Transverse colon (tissue), 4 donors: ENCODE data around the gene YWHAB. TPM values are rescaled to one million over a fixed set of nuclear protein-coding genes. Genes with fewer than 3 reads are reported as not detected.

Experiments
- DNase-seq: peaks from one replicate; pipeline ENCODE4 v3.0.0-alpha.2; 2019
- H3K27ac ChIP-seq, 4 donors: fragments of 200-600 bp; sonication (generic); 2 replicates each; pipeline ENCODE4 v1.5.1; 2016 to 2018; ENCODE audit warnings: inconsistent platforms in 4 of 4
- H3K27me3 ChIP-seq: fragments of 200-600 bp; sonication (generic); 2 replicates; pipeline ENCODE4 v1.5.1; 2017; ENCODE audit warnings: inconsistent platforms
- H3K36me3 ChIP-seq, 4 donors: fragments of 200-600 bp; sonication (generic); 2 replicates each; pipeline ENCODE4 v1.5.1; 2017 to 2019; ENCODE audit warnings: inconsistent platforms in 4 of 4
- H3K4me1 ChIP-seq, 4 donors: fragments of 200-600 bp; sonication (generic); 2 replicates each; pipeline ENCODE4 v1.5.1; 2017 to 2020; ENCODE audit warnings: inconsistent platforms in 4 of 4
- H3K4me3 ChIP-seq, 4 donors: fragments of 200-600 bp; sonication (generic); 1 replicate in 1 of 4; 2 replicates in 3 of 4; pipeline versions ENCODE4 v1.5.1 to v1.6.1; 2017 to 2019; ENCODE audit warnings: inconsistent platforms in 4 of 4
- H3K9me3 ChIP-seq, 2 donors: fragments of 200-600 bp; sonication (generic); 2 replicates each; pipeline ENCODE4 v1.5.1; 2017 to 2019; ENCODE audit warnings: inconsistent platforms in 2 of 2
- CTCF ChIP-seq, 5 experiments: fragments of 200-600 bp in 3 of 5; fragments of 450-650 bp in 2 of 5; sonication (generic) in 3 of 5; IDR thresholded peaks; 1 replicate in 2 of 5; 2 replicates in 3 of 5; pipeline ENCODE4 v1.5.1; 2016 to 2017; ENCODE audit warnings: antibody characterized with exemption in 5 of 5, inconsistent platforms in 3 of 5, mild to moderate bottlenecking in 2 of 5, moderate library complexity in 1 of 5
- EP300 ChIP-seq: sonication (generic); formaldehyde crosslinking; IDR thresholded peaks from one replicate; pipeline ENCODE4 v1.6.1; 2017; ENCODE audit warnings: antibody characterized with exemption, low read depth
- POLR2A ChIP-seq: fragments of 450-650 bp; IDR thresholded peaks from one replicate; pipeline ENCODE4 v1.6.1; 2016; ENCODE audit warnings: antibody characterized with exemption, mild to moderate bottlenecking, moderate library complexity
- POLR2AphosphoS5 ChIP-seq, 3 donors: sonication (generic); formaldehyde crosslinking; IDR thresholded peaks; one replicate each; pipeline ENCODE4 v1.6.1; 2016; ENCODE audit warnings: antibody characterized with exemption in 3 of 3
- WGBS, 2 donors: methylation state at CpG; one replicate each; pipeline ENCODE4 v1.1.5; 2018; ENCODE audit warnings: low coverage in 1 of 2; 5-methylcytosine and 5-hydroxymethylcytosine counted together
- in situ Hi-C, 4 donors: fragments of 200-750 bp; cut with MboI; loops; one replicate each; pipeline versions ENCODE4 v1.15.0 to v1.15.1; 2017; ENCODE audit warnings: low sequenced_read_pairs in 3 of 4, low pct_ligation_motif_present in 1 of 4, low pct_unique_long_range_greater_than_20kb in 1 of 4
- intact Hi-C: fragments of 100-400 bp; cut with DNase I; formaldehyde crosslinking; loops from one replicate; pipeline ENCODE4 v1.15.1; 2023; ENCODE audit warnings: low total_unique reads
- total RNA-seq, 4 donors: library from RNA; depleted of rRNA; stranded (reverse); fragments of >200 nt; gene quantifications; one replicate each; pipeline ENCODE4 v1.1.0, GENCODE V29; 2016

Gene YWHAB
- total RNA-seq, 4 donors from 2014 or later, result 73.2 to 170 (median 117) TPM

- peaks cover 10 to 52% (median 21%) of the 10 kb centered on the region in 4 donors for H3K4me1 ChIP-seq
- DNase-seq, result no peak
Observed at GRCh38 chr20:44900231-44900854, 14.8 kb downstream of the YWHAB start.

GRCh38 chr20:44901974-44902373, 16.5 kb downstream of the YWHAB start:
- Histone ChIP-seq H3K4me3 (no peak overlapping the region), H3K27me3 (no peaks in the 10 kb centered on the region), H3K36me3 (peaks cover 0 to 48% (median 23%) of the 10 kb centered on the region in 4 donors), H3K9me3 (no peaks in the 10 kb centered on the region), H3K4me1 (peaks cover 0 to 36% (median 8%) of the 10 kb centered on the region in 4 donors), H3K27ac (no peak overlapping the region)
- in situ Hi-C loops, result no loop called here
- WGBS, 2 donors, result 84 to 100% methylated on average over 1 to 2 of the region's 2 CpGs
- no peak for DNase-seq
- TF ChIP-seq EP300 (no peak), CTCF (IDR thresholded peaks at IDR 0.05) (no peak), POLR2AphosphoS5 (IDR thresholded peaks at IDR 0.05) (no peak), POLR2A (no peak)
- intact Hi-C loops, result no loop called here

More at GRCh38 chr20:44900231-44900854, 14.8 kb downstream of the YWHAB start:
- peaks cover 0 to 34% (median 16%) of the 10 kb centered on the region in 4 donors for H3K36me3 ChIP-seq
- WGBS, 2 donors, result 83 to 88% methylated on average over 5 of the region's 5 CpGs
- TF ChIP-seq CTCF (IDR thresholded peaks at IDR 0.05) (no peak), POLR2AphosphoS5 (IDR thresholded peaks at IDR 0.05) (no peak), POLR2A (no peak), EP300 (no peak)
- H3K27ac ChIP-seq, result no peak overlapping the region
- H3K4me3 ChIP-seq, result no peak overlapping the region
- intact Hi-C loops (no loop called here), in situ Hi-C loops (no loop called here)
- no peaks in the 10 kb centered on the region for H3K9me3 ChIP-seq
- H3K27me3 ChIP-seq, result no peaks in the 10 kb centered on the region

- in situ Hi-C loops, result no loop called here
- H3K27ac ChIP-seq, result no peak overlapping the region
Observed at GRCh38 chr20:44904377-44904776, 18.9 kb downstream of the YWHAB start.

More at GRCh38 chr20:44904377-44904776, 18.9 kb downstream of the YWHAB start:
- WGBS, 2 donors, result 79 to 90% methylated on average over 5 of the region's 5 CpGs
- Histone ChIP-seq H3K4me1 (peaks cover 0 to 18% (median 3%) of the 10 kb centered on the region in 4 donors), H3K4me3 (no peak overlapping the region), H3K36me3 (peaks cover 0 to 56% (median 27%) of the 10 kb centered on the region in 4 donors), H3K9me3 (no peaks in the 10 kb centered on the region), H3K27me3 (no peaks in the 10 kb centered on the region)
- intact Hi-C loops, result no loop called here
- DNase-seq, result no peak
- no peak for TF ChIP-seq CTCF (IDR thresholded peaks at IDR 0.05)
